Spleen (tissue), 11 donors: Measurements from ENCODE around the gene ATXN1. TPM values are rescaled to one million over a fixed set of nuclear protein-coding genes. Genes with fewer than 3 reads are reported as not detected.

Experiments
- DNase-seq: peaks from one replicate; pipeline ENCODE4 v3.0.0-alpha.2; 2020
- H3K27ac ChIP-seq, 8 donors: fragments of 200-600 bp; sonication (generic) in 7 of 8; 1 replicate in 4 of 8; 2 replicates in 4 of 8; pipeline versions ENCODE4 v1.5.0 to v1.8.0; 2016 to 2021; ENCODE audit warnings: inconsistent platforms in 4 of 8, mild to moderate bottlenecking in 4 of 8, moderate library complexity in 1 of 8
- H3K27me3 ChIP-seq, 7 donors: fragments of 200-600 bp; sonication (generic) in 6 of 7; replicated peaks in 1 of 7; 1 replicate in 4 of 7; 2 replicates in 3 of 7; pipeline versions ENCODE4 v1.5.0 to v1.8.0; 2016 to 2021; ENCODE audit warnings: inconsistent platforms in 3 of 7, mild to moderate bottlenecking in 1 of 7
- H3K36me3 ChIP-seq, 6 donors: fragments of 200-600 bp; sonication (generic) in 5 of 6; 1 replicate in 4 of 6; 2 replicates in 2 of 6; pipeline versions ENCODE4 v1.5.0 to v1.8.0; 2016 to 2021; ENCODE audit warnings: inconsistent platforms in 2 of 6
- H3K4me1 ChIP-seq, 6 donors: fragments of 200-600 bp; sonication (generic) in 5 of 6; 1 replicate in 3 of 6; 2 replicates in 3 of 6; pipeline versions ENCODE4 v1.5.0 to v1.8.0; 2016 to 2021; ENCODE audit warnings: inconsistent platforms in 3 of 6
- H3K4me3 ChIP-seq, 8 donors: fragments of 200-600 bp; sonication (generic) in 7 of 8; 1 replicate in 4 of 8; 2 replicates in 4 of 8; pipeline versions ENCODE4 v1.5.0 to v1.8.0; 2016 to 2021; ENCODE audit warnings: inconsistent platforms in 4 of 8, mild to moderate bottlenecking in 4 of 8, moderate library complexity in 2 of 8
- H3K9me3 ChIP-seq, 8 donors: fragments of 200-600 bp; sonication (generic) in 7 of 8; 1 replicate in 4 of 8; 2 replicates in 4 of 8; pipeline versions ENCODE4 v1.5.0 to v1.8.0; 2016 to 2021; ENCODE audit warnings: inconsistent platforms in 4 of 8
- CTCF ChIP-seq, 11 experiments: fragments of 200-600 bp in 7 of 11; fragments of 450-650 bp in 4 of 11; sonication (generic) in 4 of 11; IDR thresholded peaks in 8 of 11; conservative IDR thresholded peaks in 3 of 11; 1 replicate in 7 of 11; 2 replicates in 4 of 11; pipeline versions ENCODE4 v1.4.0 to v1.8.0; 2016 to 2021; ENCODE audit warnings: antibody characterized with exemption in 11 of 11, inconsistent platforms in 4 of 11, mild to moderate bottlenecking in 1 of 11
- POLR2A ChIP-seq, 3 donors: fragments of 450-650 bp; IDR thresholded peaks; one replicate each; pipeline ENCODE4 v1.5.1; 2017; ENCODE audit warnings: antibody characterized with exemption in 3 of 3, mild to moderate bottlenecking in 1 of 3
- POLR2AphosphoS5 ChIP-seq, 3 donors: sonication (generic); formaldehyde crosslinking; IDR thresholded peaks; one replicate each; pipeline ENCODE4 v1.5.1; 2017; ENCODE audit warnings: antibody characterized with exemption in 3 of 3
- WGBS, 5 donors: extraction: QIAGEN DNeasy Blood & Tissue Kit in 3 of 5; methylation state at CpG; one replicate each; pipeline versions ENCODE4 v1.1.5 to v1.1.7; 2013 to 2018; 5-methylcytosine and 5-hydroxymethylcytosine counted together
- intact Hi-C: fragments of 100-400 bp; cut with DNase I; formaldehyde crosslinking; loops from one replicate; pipeline ENCODE4 v1.15.0; 2023; ENCODE audit warnings: low total_unique reads
- polyA plus RNA-seq, 3 donors: library from polyadenylated mRNA; stranded (reverse); fragments of 200-250 nt; gene quantifications; one replicate each; pipeline ENCODE4 v1.2.1, GENCODE V29; 2013
- total RNA-seq, 7 donors: library from RNA; depleted of rRNA in 3 of 7; stranded (reverse); fragments of >200 nt in 3 of 7; fragmentation: NEBNext Ultra II Directional in 4 of 7; extraction: Animal tissue kit (Norgen Biotek cat#: 25700) in 4 of 7; gene quantifications; one replicate each; pipeline versions ENCODE4 v1.1.0 to v1.2.1, GENCODE V29; 2016 to 2021
- donor health status: healthy with polysubstance abuse.
- donor health status: DM: no; HTN: no; CAD: no; lungs with moderate emphysema.
- donor health status: DM: no; HTN: no; CAD: no.
- donor health status: Bipolar disorder and iron deficiency.
- donor health status: healthy.
- donor health status: DM: no; HTN: no; CAD: no.
- donor health status: DM: yes; HTN: yes; CAD: no.

The ATXN1 gene
- total and polyA plus RNA-seq, 10 donors: 3.5 to 123 (median 73.9) TPM

- no peak for DNase-seq
- 65 to 78% (median 68%) methylated on average over 5 of the region's 5 CpGs for whole genome bisulfite sequencing, 5 donors
- no peak overlapping the region for H3K4me3 ChIP-seq
- H3K27ac ChIP-seq: no peak overlapping the region
- no peaks in the 10 kb centered on the region for H3K36me3 ChIP-seq
- intact Hi-C loops: no loop called here
- peaks cover 20 to 77% (median 47%) of the 10 kb centered on the region in 6 donors for H3K4me1 ChIP-seq
- H3K9me3 ChIP-seq: no peaks in the 10 kb centered on the region
- H3K27me3 ChIP-seq: no peaks in the 10 kb centered on the region
- TF ChIP-seq POLR2AphosphoS5 (IDR thresholded peaks at IDR 0.05) (no peak), POLR2A (IDR thresholded peaks at IDR 0.05) (no peak), CTCF (IDR thresholded peaks at IDR 0.05 in 8 of 11, conservative IDR thresholded peaks at IDR 0.05 in 3 of 11) (no peak)
Observed at GRCh38 chr6:16493112-16493511, 268.1 kb downstream of the ATXN1 start.

- Histone ChIP-seq H3K4me1 (peaks cover 20 to 81% (median 47%) of the 10 kb centered on the region in 6 donors), H3K27ac (no peak overlapping the region), H3K27me3 (no peaks in the 10 kb centered on the region), H3K36me3 (no peaks in the 10 kb centered on the region), H3K9me3 (no peaks in the 10 kb centered on the region), H3K4me3 (no peak overlapping the region)
- TF ChIP-seq CTCF (IDR thresholded peaks at IDR 0.05 in 8 of 11, conservative IDR thresholded peaks at IDR 0.05 in 3 of 11) (no peak), POLR2A (IDR thresholded peaks at IDR 0.05) (no peak), POLR2AphosphoS5 (IDR thresholded peaks at IDR 0.05) (no peak)
- intact Hi-C loops: no loop called here
- 93 to 98% (median 96%) methylated on average over 5 of the region's 5 CpGs for WGBS, 5 donors
- no peak for DNase-seq
Observed at GRCh38 chr6:16491666-16492313, 269.5 kb downstream of the ATXN1 start.

GRCh38 chr6:16490616-16491015 is 270.6 kb downstream of the ATXN1 start:
- DNase-seq: no peak
- Histone ChIP-seq H3K4me3 (no peak overlapping the region), H3K9me3 (no peaks in the 10 kb centered on the region), H3K27me3 (no peaks in the 10 kb centered on the region), H3K4me1 (peaks cover 17 to 81% (median 42%) of the 10 kb centered on the region in 6 donors), H3K36me3 (peaks cover 0 to 10% (median 2%) of the 10 kb centered on the region in 6 donors), H3K27ac (no peak overlapping the region)
- TF ChIP-seq CTCF (IDR thresholded peaks at IDR 0.05 in 8 of 11, conservative IDR thresholded peaks at IDR 0.05 in 3 of 11): no peak
- TF ChIP-seq POLR2AphosphoS5 (IDR thresholded peaks at IDR 0.05): no peak
- TF ChIP-seq POLR2A (IDR thresholded peaks at IDR 0.05): no peak
- 69 to 92% (median 88%) methylated on average over 2 of the region's 2 CpGs for WGBS, 5 donors
- intact Hi-C loops: no loop called here

- Histone ChIP-seq H3K4me3 (no peak overlapping the region), H3K4me1 (peaks cover 5 to 76% (median 28%) of the 10 kb centered on the region in 6 donors), H3K9me3 (no peaks in the 10 kb centered on the region), H3K27ac (peak overlapping the region in 4 of 8 donors; percentile 6 to 65 (median 50)), H3K27me3 (no peaks in the 10 kb centered on the region), H3K36me3 (peaks cover 0 to 27% (median 8%) of the 10 kb centered on the region in 6 donors)
- intact Hi-C loops: no loop called here
- DNase-seq: no peak
- 34 to 71% (median 56%) methylated on average over 2 of the region's 2 CpGs for WGBS, 5 donors
- TF ChIP-seq POLR2AphosphoS5 (IDR thresholded peaks at IDR 0.05): no peak
- no peak for TF ChIP-seq CTCF (IDR thresholded peaks at IDR 0.05 in 8 of 11, conservative IDR thresholded peaks at IDR 0.05 in 3 of 11)
- TF ChIP-seq POLR2A (IDR thresholded peaks at IDR 0.05): no peak
Observed at GRCh38 chr6:16488813-16489212, 272.4 kb downstream of the ATXN1 start.
